NB4 (cell line): ENCODE data around the gene HINT2.

Source experiments
- CTCF ChIP-seq: IDR thresholded peaks from one replicate; pipeline ENCODE4 v1.5.1; 2012; ENCODE audit warnings: low read depth, low read length
- MAX ChIP-seq: IDR thresholded peaks from 2 replicates; pipeline ENCODE4 v1.6.1; 2011; ENCODE audit warnings: low read depth, low read length
- POLR2A ChIP-seq: IDR thresholded peaks from 2 replicates; pipeline ENCODE4 v1.6.1; 2011; ENCODE audit warnings: mild to moderate bottlenecking; ENCODE audit not compliant: insufficient read length; ENCODE audit errors: extremely low read depth

- no peak for TF ChIP-seq CTCF
- no peak for TF ChIP-seq POLR2A
- TF ChIP-seq MAX, result no peak
These were observed 14.9 kb upstream of the HINT2 start for GRCh38 chr9:35829764-35830096.
